ENCODE measurements around the gene SOCS6.
"Not testable (repeated sequence)": the region's sequence is repeated elsewhere in the genome, so short reads cannot be mapped to it uniquely, and the experiment has no call there.

SOCS6 gene

DNA sequence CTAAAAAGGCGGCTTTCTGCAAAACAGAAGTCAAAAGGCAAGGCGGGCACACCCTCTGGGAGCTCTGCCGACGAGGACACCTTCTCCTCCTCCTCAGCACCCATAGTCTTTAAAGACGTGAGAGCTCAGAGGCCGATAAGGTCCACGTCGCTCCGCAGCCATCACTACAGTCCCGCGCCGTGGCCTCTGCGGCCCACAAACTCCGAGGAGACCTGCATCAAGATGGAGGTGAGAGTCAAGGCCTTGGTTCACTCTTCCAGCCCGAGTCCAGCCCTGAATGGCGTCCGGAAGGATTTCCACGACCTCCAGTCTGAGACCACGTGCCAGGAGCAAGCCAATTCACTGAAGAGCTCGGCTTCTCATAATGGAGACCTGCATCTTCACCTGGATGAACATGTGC is 36.1 kb downstream of the SOCS6 start:
- DNase-seq: no peak

DNA sequence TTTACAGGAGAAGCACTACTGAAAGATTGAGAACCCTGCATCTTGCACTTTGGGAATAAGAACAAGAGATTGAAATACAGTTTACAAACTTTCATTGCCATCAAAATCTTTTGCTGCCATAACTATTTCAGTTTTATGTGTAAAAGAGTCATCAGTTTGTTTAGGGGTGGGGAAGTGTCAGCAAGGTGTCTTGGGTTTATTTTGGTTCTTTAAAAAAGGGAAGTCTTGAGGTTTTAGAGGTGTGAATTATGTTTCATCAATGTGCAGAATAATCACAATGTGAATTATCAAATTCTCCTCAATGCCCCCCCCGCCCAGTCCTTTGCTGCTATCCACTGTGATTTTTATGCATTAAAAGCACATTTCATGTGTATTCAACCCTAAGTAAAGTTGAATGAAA is 37.4 kb downstream of the SOCS6 start:
- no peak for DNase-seq

DNA sequence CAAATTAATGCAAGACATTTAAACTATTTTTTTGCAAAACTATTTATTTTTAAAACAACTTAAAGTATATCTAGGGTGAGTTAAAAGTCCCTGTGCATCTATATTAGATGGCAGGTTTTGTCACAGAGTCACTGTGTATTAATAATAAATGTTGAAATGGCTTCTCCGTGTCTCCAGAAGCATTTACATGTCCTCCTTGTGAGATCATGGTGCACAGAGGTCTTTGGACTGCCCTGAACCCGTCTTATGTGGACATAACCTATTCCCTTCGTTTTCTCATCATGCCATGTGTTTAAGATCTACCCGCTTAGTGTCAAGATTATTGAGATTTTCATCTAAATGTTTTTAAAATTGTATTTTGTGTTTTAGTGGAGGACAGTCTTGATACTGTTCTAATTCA is 39.3 kb downstream of the SOCS6 start:
- DNase-seq: no peak

DNA sequence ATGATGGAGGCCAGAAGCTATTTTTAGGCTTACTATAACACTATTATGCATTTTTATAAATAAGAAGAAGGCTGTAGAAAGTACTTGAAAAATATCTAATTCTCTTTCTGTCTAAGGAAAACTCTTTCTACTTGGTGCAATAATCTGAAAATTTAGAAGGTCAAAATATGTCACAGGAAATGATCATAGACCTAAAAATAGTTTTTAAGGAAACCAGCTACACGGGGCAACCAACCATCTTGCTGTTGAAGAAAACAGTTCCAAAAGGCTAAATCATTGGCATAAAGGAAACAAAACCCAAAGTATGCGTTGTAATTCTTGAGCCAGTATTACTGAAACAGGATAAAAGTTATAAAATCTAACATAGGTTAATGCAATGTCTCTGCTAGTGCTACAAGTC is 40.2 kb downstream of the SOCS6 start:
- no peak for DNase-seq

DNA sequence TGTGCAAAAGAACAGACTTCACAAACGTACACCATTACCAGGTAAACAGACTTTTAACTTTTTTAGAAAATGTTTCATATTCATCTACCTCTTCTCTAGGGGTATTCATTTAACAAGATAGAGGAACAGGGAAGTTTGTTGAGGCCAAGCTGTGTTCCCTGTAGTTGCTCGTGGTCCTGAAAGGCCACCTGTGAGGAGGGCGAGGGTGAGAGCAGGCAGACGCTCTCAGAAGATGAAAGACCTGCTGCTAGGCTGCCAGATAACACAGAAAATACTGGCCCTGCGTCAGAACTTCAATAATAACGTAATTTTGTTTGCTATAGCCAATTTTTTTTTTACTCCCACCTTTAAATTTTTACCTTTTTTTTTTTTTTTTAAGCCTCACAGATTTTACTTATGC is 42.0 kb downstream of the SOCS6 start:
- no peak for DNase-seq

DNA sequence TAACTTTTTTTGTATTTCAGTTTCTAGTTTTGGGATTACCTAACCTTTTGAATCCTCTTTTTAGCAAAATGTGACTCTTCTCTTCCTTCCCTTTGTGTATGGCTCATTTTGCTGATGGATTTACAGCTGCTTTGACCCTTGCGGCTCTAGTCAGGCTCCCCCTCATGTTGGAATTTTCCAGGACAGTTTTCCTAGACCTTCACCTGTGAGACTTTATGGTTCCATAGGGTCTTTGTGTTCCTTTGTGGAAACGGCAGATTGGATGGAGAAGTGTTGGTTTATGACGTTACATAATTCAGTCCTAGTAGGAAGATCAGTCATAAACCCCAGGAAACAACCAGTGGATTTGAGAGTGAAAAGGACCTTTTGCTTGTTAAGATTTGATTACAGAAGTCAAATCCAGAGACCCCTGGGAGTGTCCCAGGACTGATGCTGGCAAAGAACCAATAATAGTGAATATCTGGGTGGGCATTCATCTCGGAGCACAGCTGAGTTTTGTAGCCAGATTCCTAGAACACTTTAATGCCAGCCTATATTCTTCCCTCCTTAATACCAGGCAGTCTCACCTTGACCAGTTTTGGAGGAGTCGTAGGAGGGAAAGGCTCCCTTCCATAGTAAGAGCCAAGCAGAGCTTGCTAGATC is 42.7 kb downstream of the SOCS6 start:
- DNase-seq: no peak

DNA sequence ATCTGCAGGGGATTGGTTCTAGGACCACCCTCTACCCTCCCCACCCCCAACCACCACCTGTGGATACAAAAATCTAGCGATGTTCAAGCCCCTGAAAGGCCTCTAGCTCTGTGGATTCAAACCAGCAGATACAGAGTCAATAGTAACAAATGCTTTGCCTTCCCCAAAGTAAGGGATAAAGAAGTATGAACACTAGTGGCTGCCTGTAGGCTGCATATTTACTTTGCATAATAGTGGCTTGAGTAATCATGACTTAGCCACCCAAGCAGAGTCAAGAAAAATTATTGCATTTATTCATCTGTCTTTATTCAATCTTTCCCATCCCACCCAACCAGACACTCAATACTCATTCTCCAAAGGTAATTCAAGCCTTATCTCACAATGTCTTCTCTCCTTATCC is 43.8 kb downstream of the SOCS6 start:
- DNase-seq: no peak

DNA sequence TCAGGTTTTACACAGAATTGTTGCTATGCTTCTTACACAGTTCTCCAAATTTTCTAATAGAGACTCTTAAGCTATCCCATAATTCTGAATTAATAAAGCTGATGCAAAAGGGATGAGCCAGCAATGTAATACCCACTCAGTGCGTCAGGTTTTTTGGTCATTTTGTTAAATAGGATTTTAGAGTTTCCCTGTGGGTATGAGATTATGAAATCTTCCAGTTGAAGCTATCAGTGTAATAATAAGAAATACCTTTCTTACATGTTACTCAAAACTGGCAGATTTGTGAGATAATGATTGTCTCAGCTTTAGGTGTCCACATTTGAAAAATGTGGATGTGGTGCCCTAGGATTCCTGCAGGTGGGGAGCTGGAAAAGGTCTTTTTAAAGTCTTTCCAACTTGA is 44.5 kb downstream of the SOCS6 start:
- DNase-seq: no peak

DNA sequence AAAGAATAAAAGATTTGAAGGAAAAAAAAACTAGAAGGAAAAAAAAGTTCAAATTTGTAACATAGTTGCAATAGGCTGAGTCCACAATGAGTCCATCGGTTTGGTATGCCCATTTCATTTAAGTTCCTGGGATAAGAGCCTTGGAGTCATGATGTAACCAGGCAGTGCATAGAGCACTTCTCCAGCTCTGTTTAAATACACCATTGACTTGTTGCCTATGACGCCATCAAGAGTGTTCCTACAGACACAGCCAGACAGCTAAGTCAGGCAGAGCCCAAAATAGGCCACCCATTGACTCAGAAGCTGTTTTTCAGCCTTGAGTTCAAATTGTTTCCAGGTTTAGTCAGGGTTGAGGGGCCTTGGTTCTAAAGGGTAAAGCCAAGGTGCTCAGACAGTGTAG is 44.9 kb downstream of the SOCS6 start:
- DNase-seq: no peak

DNA sequence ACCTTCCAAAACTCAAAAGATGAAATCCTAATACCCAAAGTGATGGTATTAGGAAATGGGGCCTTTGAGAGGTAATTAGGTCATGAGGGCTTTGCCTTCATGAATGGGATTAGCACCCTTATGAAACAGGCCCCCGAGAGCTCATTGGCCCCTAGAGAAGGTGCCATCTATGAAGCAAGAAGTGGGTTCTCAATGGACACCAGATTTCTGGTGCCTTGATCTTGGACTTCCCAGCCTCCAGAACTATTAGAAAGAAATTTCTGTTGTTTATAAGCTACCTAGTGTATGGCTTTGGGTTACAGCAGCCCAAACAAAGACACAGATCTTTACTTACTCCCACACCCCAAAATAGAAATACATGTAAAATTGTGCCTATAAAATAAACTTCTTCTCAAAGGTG is 45.4 kb downstream of the SOCS6 start:
- no peak for DNase-seq

DNA sequence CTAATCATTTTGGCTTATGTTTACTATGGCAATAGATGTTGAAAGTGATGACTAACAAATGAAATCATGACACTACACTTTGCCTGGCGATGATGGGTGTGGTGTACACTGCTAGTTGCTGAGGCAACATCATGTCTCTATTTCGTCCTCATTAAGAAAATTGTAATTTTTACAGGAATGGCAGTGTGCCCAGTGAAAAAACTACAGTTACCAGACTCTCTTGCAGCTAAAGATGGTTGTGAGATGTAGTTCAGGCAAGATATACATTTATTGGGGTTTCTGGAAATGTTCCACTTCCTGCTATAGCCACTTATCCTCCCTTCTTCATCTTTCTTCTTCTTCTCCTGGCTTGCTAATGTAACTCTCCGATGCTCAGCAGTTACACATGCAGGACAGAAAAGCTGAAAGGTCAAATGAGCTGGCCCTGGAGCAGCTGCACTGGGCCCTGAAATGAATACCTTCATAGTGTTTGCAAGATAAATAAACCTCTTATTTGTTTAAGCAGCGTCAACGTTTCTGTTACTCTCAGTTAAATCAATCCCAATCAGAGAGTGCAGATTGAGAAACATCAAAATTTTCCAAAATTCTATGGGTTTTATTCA is 46.0 kb downstream of the SOCS6 start:
- DNase-seq: no peak

DNA sequence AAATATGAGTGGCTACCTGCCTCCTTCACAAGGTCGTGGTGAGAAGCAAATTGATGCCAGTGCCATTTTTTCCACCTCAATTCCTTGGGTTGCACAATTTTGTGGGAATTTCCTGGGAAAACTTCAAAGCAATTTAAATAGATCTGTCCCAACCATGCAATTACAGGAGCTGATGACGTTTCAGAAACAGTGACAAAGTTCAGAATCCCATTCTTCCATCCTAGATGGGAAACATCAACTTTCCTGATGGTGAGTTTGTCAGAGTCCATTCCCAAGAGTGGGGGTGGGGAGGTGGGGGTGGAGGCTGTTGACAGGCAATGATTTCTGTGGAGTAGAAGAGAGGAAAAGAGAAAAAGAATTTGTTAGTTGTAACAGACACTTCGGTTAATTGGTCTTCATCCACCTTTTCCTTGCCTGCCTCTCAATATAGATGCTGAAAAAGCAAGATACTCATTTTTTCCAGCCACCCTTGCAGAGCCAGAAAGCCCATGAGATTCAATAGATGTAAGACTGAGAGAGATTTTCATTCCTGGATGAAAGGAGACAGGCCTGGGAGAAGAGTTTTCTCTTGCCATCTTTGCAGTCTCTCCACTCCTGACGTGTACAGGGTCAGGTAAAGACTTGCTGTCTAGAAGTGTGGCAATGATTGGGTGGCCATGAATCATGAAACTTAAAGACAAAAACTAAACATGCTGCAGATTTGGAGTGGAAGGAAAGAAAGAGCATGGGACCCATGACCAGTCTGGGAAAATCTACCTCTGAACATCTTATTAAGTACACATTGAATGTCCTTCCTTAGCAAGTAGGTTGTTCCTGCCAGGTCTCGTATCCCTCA is 47.3 kb downstream of the SOCS6 start:
- no peak for DNase-seq

DNA sequence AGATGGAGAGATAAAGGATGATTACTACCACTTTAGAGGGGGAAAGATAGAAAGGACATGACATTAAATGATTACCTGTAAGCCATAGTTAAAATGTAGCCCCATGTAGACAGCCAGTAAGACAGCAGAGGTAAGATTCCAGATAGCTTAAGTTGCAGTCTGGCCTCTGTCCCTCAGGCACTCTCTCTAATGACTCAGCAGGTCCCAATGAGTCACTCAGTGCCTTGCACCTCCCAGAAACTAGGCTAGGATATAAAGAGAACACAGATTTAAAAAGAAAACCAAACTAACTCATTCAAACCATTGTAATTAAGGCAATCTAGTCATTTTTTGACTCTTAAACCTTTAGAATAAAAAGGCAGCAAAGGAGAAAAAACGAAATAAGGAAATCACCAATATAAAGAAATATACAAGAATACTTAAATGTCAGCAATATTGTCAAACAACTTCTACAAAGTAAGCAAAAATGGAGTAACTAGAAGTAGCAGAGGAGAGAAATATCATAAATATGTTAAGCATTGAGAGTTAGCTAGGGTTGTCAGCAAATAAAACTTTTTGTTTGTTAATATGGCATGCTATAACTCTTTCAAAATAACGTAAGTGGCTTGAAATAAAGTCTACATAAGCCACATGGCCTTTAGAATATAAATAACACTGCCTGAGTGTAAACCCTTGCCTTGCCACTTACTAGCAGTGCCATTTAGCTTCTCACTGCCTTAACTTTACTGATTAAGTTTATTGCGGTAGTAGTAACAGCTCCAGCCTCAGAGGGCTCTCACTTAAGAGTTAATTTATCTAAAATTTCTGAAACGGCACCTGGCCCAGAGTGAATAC is 48.5 kb downstream of the SOCS6 start:
- no peak for DNase-seq

DNA sequence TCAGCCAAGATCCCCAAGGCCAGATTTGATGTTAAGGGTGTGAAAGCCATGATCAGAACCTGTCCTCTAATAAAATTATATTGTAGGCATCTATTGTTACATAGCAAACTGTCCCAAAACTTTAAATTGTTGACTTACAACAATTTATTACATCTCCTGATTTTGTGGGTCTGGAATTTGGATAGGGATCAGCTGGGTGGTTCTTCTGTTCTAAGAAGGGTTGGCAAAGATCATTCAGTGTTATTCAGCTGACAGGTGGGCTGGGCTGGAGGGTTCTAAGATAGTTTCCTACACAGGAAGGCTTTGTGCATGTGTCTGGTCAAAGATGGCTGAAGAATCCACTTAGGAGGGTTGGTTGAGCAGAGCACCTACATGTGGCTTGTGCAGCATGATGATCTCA is 50.0 kb downstream of the SOCS6 start:
- no peak for DNase-seq

DNA sequence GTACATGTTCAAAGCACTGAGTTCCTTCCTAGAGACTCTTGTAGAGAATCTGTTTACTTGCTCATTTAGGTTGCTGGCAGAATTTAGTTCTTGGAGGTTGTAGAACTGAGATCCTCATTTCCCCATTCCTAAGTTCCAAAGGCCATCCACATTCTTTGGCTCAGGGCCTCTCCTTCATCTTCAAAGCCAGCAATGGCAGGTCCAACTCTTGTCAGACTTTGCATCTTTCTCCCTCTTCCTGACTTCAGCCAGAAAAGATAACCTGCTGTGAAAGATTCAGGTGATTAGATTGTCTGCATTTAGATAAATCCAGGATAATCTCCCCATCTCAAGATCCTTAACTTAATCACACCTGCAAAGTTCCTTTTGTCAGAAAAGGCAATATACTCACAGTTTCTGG is 51.1 kb downstream of the SOCS6 start:
- DNase-seq: no peak

DNA sequence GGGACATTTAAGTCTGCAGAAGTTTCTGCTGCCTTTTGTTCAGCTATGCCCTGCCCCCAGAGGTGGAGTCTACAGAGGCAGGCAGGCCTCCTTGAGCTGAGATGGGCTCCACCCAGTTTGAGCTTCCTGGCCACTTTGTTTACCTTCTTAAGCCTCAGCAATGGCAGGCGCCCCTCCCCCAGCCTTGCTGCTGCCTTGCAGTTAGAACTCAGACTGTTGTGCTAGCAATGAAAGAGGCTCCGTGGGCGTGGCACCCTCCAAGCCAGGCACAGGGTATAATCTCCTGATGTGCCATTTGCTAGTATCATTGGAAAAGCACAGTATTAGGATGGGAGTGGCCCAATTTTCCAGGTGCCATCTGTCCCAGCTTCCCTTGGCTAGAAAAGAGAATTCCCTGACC is 59.6 kb downstream of the SOCS6 start:
- not testable (repeated sequence) for DNase-seq

DNA sequence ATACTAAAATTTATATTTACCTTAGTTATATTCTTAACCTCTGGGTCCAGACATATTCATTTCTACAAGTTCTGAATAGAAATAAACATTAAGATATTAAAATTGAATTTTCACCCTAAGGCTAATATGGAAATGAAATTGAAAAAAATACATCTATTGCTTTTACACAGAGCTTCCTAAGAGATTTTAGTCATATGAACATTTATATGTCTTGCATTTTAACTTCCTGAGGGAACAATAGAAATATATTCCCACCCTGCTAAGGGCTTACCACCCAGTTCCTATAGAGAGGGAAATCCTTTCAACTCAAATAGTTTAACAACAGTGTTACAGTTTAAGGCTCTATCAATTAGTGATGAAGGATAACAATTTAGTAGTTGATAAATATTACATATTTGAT is 60.5 kb downstream of the SOCS6 start:
- DNase-seq: no peak

DNA sequence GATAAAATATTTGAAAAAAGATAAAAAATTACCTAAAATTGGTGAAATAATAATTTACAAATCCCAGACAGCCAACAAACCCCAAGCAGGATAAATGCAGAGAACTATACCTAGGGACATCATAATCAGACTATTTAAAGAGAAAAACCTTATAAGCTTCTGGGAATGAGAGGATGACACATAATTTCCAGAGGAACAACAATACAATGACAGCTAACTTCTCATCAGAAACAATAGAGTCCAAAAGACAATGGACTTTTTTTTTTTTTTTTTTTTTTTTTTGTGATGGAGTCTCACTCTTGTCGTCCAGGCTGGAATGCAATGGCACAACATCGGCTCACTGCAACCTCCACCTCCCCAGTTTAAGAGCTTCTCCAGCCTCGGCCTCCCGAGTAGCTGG is 65.2 kb downstream of the SOCS6 start:
- DNase-seq: no peak

DNA sequence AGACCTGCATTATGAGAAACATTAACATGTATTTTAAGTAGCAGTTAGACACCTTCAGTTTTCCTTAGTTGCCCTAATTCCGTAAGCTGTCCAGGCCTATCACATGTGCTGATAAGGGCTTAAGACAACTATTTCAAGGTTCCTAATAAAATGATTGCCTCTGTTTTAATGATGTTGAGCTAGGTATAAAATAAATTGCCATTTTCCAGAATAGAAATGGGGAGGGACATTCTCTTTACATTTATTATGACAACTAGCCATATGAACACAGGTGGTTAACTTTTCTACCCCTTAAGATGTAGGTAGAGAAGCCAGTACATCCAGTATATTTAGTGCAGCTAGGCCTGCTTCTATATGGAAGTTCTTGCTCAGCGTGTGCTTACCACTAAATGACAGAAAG is 65.9 kb downstream of the SOCS6 start:
- no peak for DNase-seq

DNA sequence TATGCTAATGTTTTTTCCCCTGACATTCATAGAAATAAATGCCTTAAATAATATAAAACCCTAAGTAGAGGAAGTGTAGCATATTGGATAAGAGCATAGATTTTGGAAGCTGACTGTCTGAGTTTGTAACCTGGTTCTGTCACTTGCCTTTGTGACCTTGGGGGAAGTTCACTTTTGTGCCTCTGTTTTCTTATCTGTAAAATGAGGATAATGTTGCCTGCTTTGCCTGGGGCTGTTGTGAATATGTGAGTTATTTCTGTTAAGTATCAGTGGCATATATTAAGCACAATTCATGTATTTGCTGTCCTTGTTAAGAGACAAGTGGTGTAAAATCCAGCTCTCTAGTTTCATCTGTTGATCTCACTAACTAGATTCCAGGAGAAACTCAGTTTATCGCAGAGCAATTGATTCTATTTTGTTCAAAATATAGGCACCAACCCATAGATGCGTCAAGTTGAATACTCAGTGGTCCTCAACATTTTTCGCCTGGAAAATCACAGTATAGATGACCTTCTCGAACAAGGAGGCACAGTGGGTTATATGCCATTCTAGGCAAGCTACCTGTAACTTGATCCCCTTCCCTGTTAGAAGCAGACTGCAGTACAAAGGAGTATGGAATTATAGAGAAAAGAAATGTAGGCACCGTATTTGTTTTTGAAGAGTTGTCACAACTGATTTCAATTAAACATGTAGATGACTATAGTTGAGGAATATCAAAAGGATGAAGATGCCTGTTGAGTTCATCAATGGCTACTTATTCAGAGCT is 67.0 kb downstream of the SOCS6 start:
- DNase-seq: no peak

DNA sequence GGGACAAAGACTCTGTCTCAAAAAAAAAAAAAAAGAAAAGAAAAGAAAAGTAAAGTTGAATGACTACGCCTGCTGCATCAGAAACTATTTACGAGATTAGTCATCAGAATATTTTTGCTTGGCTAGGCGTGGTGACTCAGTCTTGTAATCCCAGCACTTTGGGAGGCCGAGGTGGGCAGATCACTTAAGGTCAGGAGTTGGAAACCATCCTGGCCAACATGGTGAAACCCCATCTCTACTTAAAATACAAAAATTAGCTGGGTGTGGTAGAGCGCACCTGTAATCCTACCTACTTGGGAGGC is 69.2 kb downstream of the SOCS6 start:
- DNase-seq: not testable (repeated sequence)

DNA sequence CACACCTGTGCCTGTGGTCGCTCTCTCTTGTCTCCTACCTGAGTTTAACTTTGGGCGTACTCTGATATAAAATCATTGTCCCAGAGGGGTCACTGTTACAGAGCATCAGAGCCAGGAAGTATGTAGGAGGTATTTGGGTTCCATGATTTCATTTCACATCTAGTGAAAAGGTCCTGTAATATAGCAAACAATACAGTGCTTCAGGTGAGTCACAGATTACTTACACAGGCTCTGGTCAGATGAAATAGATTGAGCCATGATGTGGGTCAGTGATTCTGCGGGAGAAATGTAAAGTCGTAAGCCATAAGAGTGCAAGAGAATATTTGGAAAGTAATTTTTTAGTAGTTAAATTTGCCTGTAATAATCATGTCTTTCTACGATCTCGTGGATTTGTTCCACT is 70.2 kb downstream of the SOCS6 start:
- DNase-seq: no peak

DNA sequence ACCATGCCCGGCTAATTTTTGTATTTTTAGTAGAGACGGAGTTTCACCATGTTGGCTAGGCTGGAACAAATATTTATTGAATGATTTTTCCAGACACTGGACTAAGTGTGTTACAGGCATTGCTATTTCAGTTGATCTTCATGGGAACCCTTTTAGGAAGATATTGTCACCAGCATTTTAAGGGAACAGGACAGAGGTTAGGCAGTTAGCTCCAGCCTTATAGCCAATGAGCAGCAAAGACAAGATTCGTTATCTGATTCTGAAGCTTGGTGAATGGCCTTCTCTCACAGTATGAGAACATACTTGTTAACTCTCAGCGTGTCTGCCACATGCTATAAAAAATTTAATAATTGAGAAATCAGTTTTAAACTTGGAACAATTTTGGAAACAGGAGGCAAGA is 73.4 kb downstream of the SOCS6 start:
- no peak for DNase-seq

Data from CD4-positive, alpha-beta T cell treated with Interleukin-21 for 1 hour (primary cell).